Measurements from ENCODE around the gene IL32.

IL32 gene, protein sequence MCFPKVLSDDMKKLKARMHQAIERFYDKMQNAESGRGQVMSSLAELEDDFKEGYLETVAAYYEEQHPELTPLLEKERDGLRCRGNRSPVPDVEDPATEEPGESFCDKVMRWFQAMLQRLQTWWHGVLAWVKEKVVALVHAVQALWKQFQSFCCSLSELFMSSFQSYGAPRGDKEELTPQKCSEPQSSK

DNA sequence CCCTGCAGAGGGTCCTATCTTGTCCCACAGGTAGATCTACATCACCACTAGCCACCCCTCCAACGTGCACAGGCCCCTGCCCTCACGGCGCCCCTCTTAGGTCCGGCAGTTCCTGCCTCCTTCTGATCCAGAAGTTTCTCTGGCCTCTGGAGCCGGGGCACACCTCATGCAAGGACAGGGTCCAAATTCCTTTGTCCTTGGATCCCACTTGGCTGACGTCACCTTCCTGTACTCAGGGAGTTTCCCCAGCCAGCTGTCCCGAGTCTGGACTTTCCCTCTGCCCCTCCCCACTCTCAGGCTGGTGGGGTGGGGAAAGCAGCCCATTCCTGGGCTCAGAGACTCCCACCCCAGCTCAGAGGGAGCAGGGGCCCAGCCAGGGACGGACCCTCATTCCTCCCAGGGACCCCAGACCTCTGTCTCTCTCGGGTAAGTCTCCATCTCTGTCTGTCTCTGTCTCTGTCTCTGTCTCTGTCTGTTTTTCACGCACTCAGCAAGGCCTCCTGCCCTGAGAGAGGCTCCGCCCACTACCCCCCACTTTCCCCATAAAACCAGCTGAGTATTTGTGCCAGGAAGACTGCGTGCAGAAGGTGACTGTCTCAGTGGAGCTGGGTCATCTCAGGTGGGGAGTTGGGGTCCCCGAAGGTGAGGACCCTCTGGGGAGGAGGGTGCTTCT is at the start of gene IL32:
Gene IL32 (plus strand): TSS at position 572 of the 673 bp plus-strand sequence. CDS start 172 bp downstream, outside the sequence.
- no peak for DNase-seq (ENCODE audit: low spot score)

DNA sequence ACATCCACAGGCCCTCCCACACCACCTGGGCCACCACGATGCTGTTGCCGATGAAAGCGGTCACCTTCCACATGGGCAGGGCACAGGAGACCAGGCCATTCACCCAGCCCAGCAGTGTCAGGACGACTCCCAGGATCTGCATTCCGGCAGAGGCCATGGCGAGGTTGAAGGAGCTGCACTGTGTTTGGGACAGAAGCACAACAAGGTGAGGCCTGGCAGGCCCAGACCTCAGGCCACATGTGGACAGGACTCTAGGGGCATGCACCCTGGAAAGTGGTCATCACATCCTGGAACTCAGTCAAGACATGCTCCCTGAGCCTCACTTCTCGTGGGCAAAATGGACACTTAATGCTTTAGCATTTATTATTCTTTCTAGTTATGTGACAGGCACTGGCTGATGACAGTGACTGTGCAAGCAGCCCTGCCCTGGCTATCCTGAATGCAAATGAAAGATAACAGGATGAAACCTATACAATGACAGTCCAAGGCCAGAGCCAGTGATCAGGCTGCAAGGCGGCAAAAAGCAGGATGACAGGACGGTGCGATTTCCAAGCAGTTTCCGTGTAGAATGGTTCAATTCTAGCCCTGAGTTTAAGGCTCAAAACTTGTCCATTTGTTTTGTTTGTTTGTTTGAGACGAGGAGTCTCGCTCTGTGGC is 49.4 kb upstream of the IL32 start:
- no peak for DNase-seq (ENCODE audit: low spot score)

DNA sequence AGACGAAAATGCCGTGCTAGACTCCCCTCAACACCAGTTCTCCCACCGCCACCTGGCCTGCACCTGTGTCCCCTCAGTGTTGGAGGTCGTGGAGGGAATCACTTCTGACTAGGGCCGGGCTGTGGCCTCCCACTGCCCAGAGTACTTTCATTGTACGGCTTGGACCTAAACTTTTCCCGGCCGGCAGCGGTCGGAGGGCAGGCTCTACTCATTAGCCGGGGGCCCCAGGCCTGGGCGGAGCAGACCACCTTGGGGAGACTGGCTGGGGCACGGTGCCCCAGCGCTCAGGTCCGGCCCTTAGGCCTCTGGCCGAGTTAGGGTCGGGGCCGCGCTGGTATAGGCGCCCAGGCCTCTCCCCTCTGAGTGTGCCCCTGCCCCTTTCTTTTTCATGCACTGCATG is 48.1 kb upstream of the IL32 start:
- no peak for DNase-seq (ENCODE audit: low spot score)

DNA sequence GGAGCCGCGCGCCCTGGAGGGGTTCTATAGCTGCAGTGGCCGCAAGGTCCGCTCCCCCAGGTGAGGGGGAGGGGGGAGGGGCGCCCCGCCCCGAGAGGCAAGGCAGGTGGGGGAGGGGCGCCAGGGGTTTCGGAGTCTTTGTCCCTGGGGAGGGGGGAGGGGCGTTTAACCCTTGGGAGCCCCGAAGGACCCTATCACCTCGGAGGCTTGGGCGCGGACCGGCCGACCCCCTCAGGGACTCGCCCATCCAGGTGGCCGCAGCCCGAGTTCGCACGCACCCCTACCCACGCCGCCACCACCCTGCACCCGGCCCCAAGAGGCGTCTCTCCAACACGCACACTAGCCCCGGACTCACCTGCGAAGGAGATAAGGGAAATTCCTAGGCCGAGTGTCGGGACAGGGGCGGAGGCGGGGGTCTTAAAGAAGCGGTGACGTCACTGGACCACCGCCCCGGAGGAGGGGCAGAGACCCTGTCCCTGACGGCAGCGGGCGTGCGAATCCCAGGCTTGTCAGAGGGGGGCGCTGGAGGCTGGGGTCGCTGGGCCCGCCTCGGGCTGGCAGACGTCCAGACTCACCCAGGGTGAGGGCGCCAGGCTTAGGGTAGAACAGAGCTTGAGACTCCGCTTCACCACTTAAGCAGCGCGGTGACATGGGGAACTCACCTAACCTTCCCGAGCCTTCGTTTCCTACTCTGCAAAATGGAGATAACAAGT is 47.5 kb upstream of the IL32 start, which contains the start of gene CLDN6:
Gene CLDN6 (minus strand): TSS at position 390 of the 713 bp plus-strand sequence. CDS start 2,162 bp downstream, outside the sequence.
- peak; percentile 51 for DNase-seq (ENCODE audit: low spot score)

DNA sequence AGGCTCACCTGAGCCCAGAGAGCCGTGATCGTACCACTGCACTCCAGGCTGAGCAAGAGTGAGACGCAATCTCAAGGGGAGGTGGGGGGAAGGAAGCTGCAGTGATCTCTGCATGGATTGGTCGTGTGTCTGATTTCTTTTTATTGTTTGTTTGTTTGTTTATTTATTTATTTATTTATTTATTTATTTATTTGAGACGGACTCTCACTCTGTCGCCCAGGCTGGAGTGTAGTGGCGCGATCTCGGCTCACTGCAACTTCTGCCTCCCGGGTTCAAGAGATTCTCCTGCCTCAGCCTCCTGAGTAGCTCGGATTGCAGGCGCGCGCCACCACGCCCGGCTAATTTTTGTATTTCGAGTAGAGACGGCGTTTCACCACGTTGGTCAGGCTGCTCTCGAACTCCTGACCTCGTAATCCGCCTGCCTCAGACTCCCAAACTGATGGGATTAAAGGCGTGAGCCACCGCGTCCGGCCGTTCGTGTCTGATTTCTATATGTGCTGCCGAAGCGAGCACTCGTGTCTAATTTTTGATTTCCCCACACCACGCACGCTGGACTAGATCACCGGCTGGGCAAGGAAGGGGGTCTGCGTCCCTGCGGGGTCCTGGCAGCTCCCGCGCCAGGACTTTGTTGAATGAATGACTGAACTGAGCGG is 45.7 kb upstream of the IL32 start:
- no peak for DNase-seq (ENCODE audit: low spot score)

DNA sequence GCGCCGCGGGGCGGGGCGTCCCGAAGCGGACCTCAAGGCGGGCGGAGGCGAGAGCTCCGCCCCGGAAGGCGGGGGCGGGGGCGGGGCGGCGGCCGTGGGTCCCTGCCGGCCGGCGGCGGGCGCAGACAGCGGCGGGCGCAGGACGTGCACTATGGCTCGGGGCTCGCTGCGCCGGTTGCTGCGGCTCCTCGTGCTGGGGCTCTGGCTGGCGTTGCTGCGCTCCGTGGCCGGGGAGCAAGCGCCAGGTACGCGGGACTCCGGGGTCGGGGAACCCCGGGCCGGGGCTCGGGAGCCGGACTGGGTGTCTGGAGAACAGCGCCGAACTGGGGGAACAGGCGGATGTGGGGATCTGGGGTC is 45.2 kb upstream of the IL32 start, which contains the start of gene TNFRSF12A:
Gene TNFRSF12A (plus strand): TSS at position 122 of the 357 bp plus-strand sequence. CDS start 30 bp downstream, at position 152.
- peak; percentile 66 for DNase-seq (ENCODE audit: low spot score)

DNA sequence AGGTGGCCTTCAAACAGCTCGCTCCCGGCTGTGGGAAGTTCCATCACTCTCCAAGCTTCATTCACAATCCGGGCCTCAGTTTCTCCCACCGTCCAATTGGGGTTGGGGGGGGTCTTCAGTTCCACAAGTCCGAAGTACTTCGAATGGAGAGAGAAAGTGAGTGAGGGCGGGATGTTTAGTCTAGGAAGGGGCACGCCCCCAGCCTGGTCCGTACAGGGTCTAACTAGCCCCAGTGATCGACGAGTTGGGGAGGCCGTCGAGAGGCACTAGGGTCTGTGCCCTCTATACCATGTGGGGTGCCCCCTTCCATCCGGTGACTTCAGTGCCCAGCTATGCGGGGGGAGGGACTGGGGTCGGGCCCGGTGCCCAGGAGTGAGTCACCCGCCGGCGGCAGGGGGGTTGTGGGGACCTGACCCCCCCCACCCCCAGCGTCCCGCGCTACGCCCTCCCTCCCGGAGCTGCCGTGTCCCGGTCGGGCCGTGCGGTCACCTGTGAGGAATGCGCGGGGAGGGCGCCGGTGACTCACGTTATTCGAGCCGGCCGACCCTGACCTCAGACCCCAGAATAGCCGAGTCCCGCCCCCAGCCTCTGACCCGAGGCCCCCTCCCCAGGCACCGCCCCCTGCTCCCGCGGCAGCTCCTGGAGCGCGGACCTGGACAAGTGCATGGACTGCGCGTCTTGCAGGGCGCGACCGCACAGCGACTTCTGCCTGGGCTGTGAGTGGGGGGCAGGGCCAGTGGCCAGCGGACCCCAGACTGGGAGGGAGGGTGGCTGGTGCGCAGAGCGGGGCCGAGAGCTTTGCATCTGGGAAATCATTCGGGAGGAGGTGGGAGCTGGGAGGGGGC is 44.6 kb upstream of the IL32 start:
- DNase-seq (ENCODE audit: low spot score): peak; percentile 40

DNA sequence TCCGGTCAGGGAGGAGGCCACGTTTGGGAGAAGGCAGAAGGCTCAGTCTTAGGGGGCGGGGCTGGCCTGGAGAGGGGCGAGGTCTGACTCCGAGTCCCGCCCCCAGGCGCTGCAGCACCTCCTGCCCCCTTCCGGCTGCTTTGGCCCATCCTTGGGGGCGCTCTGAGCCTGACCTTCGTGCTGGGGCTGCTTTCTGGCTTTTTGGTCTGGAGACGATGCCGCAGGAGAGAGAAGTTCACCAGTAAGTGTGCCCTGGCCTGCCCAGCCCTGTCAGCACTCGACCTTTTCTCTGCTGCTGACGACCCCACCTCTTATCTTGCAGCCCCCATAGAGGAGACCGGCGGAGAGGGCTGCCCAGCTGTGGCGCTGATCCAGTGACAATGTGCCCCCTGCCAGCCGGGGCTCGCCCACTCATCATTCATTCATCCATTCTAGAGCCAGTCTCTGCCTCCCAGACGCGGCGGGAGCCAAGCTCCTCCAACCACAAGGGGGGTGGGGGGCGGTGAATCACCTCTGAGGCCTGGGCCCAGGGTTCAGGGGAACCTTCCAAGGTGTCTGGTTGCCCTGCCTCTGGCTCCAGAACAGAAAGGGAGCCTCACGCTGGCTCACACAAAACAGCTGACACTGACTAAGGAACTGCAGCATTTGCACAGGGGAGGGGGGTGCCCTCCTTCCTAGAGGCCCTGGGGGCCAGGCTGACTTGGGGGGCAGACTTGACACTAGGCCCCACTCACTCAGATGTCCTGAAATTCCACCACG is 43.8 kb upstream of the IL32 start:
- DNase-seq (ENCODE audit: low spot score): peak; percentile 60

DNA sequence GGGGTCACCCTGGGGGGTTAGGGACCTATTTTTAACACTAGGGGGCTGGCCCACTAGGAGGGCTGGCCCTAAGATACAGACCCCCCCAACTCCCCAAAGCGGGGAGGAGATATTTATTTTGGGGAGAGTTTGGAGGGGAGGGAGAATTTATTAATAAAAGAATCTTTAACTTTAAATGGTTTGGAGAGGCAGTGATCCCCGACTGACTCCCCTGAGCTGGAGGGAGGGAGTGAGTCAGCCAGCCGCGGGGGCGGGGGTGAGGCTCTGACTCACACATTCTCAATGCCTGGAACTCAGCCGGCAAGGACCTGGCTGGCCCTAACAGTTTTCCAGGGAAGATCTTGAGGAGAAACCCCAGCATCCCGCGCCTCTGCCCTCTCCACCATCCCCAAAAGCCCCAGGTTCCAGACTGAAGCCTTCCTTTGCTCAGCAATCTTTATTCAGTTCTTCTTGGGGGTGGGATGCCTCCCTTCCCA is 43.2 kb upstream of the IL32 start:
- DNase-seq (ENCODE audit: low spot score): peak; percentile 72

DNA sequence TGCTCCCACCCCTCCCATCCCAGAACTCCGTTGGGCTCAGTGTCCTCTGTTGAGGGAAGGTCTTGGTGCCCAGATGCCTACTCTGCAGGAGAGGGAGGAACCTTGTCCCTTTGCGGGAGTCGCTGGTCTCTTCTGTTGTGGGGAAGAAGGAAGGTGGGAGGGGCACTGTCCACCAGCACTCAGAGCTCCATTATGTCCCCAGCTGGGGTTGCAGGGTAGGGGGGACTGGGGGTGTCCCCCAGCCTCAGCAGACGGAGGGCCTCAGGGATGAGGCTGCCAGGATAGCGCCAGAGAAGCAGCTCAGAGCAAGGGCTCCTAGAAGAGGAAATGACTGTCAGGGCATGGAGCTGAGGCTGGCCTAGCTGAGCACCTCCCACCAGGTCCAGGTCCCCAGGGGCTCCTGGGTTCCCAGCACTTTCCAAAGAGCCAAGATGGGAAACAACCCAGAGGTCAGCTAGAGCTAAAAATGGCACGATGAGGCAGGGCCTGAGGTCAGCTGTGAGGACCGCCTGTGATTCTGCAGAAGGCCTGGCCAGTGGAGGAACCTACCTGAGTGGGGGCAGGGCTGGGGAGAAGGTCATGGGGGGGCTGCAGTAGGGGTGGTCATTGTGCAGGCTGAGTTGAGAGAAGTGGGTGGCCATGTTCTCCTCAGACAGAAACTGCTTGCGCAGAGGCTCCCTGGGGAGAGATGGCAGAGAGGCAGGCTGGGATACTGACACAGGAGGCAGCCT is 42.6 kb upstream of the IL32 start:
- no peak for DNase-seq (ENCODE audit: low spot score)

DNA sequence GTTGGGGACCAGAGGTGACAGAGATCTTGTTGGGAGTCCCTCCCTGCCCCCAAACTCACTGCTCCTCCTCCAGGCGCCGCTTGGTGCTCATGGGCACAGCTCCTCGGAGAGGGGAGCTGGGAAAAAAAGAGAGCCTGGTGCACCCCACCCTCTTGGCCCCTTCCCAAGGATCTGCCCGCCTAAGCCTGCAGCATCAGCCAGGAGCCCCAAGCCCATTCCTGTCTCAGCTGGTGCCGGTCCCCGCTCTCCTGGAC is 42.1 kb upstream of the IL32 start:
- DNase-seq (ENCODE audit: low spot score): no peak

DNA sequence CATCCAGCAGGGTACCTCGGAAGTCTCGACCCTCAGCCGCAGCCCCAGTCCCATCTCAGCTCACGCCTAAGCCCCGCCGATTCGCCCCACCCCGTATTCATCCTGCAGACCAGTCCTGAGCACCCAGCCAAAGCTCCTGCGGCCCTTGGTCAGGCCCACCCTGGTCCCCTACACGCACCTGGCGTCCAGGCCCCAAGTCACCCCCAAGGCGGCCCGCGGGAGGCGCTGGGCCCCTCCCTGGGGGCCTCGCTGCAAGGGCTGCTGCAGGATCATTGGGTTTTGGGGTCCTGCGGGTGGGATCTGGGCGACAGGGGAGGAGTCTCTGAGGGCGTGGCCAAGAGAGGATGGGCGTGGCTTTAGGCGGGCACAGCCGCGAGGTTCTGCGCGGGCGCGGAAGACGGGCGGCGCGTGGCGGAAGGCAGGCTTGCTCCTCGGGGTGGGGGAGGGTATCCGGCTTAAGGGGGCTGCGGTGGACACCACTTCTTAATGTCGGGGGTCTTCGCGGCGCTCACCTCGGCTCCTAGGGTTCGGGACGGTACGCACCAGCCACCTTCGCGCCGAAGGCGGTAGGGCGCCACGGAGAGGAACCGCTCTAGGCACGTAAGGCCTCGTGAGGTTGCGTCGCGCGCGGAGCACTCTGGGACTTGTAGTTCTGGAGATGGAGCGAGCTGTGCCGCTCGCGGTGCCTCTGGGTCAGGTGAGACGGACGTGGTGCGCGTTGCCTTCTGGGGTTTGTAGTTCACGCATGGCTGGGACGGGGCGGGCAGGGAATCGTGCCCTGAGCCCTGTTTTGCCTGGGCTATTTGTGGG is 41.6 kb upstream of the IL32 start, which contains the start of the genes HCFC1R1 and THOC6:
Gene HCFC1R1 (minus strand): TSS at position 274 of the 810 bp plus-strand sequence. CDS start 1 bp downstream, at position 273.
Gene THOC6 (plus strand): TSS at position 367 of the 810 bp plus-strand sequence. CDS start 292 bp downstream, at position 659.
- peak; percentile 98 for DNase-seq (ENCODE audit: low spot score)

DNA sequence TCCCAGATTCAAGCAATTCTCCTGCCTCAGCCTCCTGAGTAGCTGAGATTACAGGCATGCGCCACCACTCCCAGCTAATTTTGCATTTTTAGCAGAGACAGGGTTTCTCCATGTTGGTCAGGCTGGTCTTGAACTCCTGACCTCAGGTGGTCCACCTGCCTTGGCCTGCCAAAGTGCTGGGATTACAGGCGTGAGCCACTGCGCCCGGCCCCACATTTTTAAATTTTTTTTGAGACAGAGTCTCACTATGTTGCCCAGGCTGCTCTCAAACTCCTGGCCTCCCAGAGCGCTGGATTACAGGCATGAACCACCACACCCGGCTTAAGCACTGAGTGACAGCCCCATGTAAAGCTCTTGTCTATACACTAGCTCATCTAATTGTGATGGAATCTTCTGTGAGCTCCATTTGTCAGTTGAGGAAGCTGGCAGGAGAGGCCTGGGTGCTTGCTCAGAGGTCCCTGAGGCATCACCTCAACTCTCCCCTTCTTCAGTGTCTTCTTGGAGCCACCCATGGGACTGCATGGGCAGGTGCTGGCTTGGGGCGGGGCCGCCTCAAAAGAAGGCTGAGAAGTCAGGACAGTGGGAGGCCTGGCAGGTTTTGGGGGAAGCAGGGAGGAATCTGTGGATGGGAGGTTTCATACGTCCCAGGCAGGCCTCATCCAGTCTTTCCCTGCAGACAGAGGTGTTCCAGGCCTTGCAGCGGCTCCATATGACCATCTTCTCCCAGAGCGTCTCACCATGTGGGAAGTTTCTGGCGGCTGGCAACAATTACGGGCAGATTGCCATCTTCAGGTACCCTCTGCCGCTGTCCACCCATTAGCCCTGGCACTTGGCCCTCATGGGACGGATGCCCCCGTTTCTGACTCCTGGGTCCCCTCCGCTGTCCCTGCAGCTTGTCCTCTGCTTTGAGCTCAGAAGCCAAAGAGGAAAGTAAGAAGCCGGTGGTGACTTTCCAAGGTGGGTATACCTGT is 40.1 kb upstream of the IL32 start:
- no peak for DNase-seq (ENCODE audit: low spot score)

DNA sequence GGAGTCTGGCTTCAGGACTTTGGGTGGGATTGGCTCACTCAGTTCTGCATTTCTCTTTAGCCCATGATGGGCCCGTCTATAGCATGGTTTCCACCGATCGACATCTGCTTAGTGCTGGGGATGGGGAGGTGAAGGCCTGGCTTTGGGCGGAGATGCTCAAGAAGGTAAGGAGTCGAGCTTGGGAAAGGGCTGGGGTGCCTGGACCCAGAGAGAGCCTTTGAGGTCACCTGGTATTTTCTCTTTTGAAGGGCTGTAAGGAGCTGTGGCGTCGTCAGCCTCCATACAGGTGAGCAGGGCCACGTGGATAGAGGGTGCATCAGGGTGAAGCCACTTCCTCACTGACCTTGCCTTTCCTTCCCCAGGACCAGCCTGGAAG is 39.4 kb upstream of the IL32 start:
- DNase-seq (ENCODE audit: low spot score): no peak

DNA sequence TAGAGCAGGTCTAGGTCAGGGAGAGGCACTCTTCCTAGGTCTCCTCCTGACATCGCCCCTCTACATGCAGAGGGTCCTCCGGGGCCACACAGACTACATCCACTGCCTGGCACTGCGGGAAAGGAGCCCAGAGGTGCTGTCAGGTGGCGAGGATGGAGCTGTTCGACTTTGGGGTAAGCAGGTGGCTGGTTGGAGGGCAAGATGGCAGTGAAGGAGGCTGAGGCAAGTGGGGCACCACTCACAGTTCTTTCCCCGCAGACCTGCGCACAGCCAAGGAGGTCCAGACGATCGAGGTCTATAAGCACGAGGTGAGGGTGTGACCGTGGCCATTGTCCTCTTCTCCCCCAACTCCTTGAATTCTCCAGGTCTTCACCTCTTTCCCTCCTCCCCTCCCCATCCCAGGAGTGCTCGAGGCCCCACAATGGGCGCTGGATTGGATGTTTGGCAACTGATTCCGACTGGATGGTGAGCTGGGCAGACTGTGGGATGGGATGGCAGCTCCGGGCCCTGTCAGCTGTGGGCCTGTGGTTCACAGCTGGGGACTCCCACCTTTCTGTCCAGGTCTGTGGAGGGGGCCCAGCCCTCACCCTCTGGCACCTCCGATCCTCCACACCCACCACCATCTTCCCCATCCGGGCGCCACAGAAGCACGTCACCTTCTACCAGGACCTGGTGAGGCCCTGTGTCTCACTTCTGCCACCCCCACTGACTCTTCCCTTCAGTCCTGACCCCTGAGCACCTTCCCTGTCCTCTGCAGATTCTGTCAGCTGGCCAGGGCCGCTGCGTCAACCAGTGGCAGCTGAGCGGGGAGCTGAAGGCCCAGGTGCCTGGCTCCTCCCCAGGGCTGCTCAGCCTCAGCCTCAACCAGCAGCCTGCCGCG is 38.6 kb upstream of the IL32 start:
- no peak for DNase-seq (ENCODE audit: low spot score)

DNA sequence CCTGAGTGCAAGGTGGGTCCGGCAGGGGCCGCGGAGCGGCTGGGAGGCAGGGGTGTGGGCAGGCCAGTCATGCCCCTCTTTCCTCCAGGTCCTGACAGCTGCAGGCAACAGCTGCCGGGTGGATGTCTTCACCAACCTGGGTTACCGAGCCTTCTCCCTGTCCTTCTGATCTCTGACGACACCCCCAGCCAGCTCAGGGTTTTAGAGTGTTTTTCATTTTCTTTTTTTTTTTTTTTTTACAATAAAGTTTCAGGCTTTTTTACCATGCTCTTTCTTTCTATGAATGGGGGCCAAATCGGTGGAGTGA is 38.0 kb upstream of the IL32 start:
- no peak for DNase-seq (ENCODE audit: low spot score)

Data from hematopoietic multipotent progenitor cell treated with erythropoietin and hydrocortisone succinate and interleukin-3 and kit ligand, for 17 days (in vitro differentiated cells).